NCI-H1417 (cell line): ENCODE results near the gene TBCC.
A peak's percentile ranks its signal among the peaks of the same experiment; 100 is the strongest.
"Not testable (repeated sequence)": the region's sequence is repeated elsewhere in the genome, so short reads cannot be mapped to it uniquely, and the experiment has no call there.

ENCODE experiments used
- DNase-seq, 3 experiments: peaks; one replicate each; lab custom pipeline; 2025; lab: John Stamatoyannopoulos, UW

TBCC gene

GRCh38 chr6:42733867-42734481 lies 11.9 kb downstream of the TBCC start:
- DNase-seq: not testable (repeated sequence)

- DNase-seq: no peak
These were observed 16.2 kb downstream of the TBCC start for GRCh38 chr6:42729731-42730130.

GRCh38 chr6:42727627-42728026 lies 18.3 kb downstream of the TBCC start:
- DNase-seq: no peak

- DNase-seq: peak in 2 of 3 experiments; percentile 53 to 65
These were observed 18.8 kb downstream of the TBCC start for GRCh38 chr6:42727087-42727611.

- DNase-seq: peak; percentile 70 to 89 (median 78)
These were observed 19.3 kb downstream of the TBCC start for GRCh38 chr6:42726485-42727086.

- no peak for DNase-seq
These were observed 19.9 kb downstream of the TBCC start for GRCh38 chr6:42726026-42726425.

GRCh38 chr6:42724825-42725224 lies 21.1 kb downstream of the TBCC start:
- no peak for DNase-seq

GRCh38 chr6:42722497-42722896 lies 23.4 kb downstream of the TBCC start, which contains the start of gene PRPH2:
PRPH2 (minus strand) TSS chr6:42722597; CDS start chr6:42722334, 263 bp downstream.
- DNase-seq: no peak

- DNase-seq: no peak
These were observed 25.2 kb downstream of the TBCC start for GRCh38 chr6:42720739-42721138.

GRCh38 chr6:42715871-42716270 lies 30.0 kb downstream of the TBCC start:
- DNase-seq: no peak

GRCh38 chr6:42714098-42714761 lies 31.7 kb downstream of the TBCC start:
- DNase-seq: no peak

- DNase-seq: no peak
These were observed 34.0 kb downstream of the TBCC start for GRCh38 chr6:42711930-42712329.

GRCh38 chr6:42710316-42710715 lies 35.6 kb downstream of the TBCC start:
- peak; percentile 13 to 74 (median 73) for DNase-seq

- DNase-seq: no peak
These were observed 36.0 kb downstream of the TBCC start for GRCh38 chr6:42709871-42710270.

- no peak for DNase-seq
These were observed 37.8 kb downstream of the TBCC start for GRCh38 chr6:42708096-42708495.

- no peak for DNase-seq
These were observed 38.3 kb downstream of the TBCC start for GRCh38 chr6:42707595-42707994.

- DNase-seq: peak; percentile 5 to 22 (median 18)
These were observed 40.9 kb downstream of the TBCC start for GRCh38 chr6:42704937-42705374.

GRCh38 chr6:42704251-42704936 lies 41.5 kb downstream of the TBCC start:
- DNase-seq: peak in 1 of 3 experiments; percentile 61

GRCh38 chr6:42702786-42703185 lies 43.1 kb downstream of the TBCC start:
- DNase-seq: not testable (repeated sequence)

GRCh38 chr6:42702200-42702599 lies 43.7 kb downstream of the TBCC start:
- no peak for DNase-seq

GRCh38 chr6:42698217-42698616 lies 47.7 kb downstream of the TBCC start:
- no peak for DNase-seq

- no peak for DNase-seq
These were observed 48.6 kb downstream of the TBCC start for GRCh38 chr6:42697268-42697655.
